B cell (primary cell): ENCODE data around the gene TMEM163. TPM values are rescaled to one million over a fixed set of nuclear protein-coding genes. Genes with fewer than 3 reads are reported as not detected.

Source experiments
- ATAC-seq: fragments of 200-7000 bp; cut with Tn5 transposase; one replicate; pipeline ENCODE4 v1.10.0; 2021; ENCODE audit warnings: low read depth, mild to moderate bottlenecking, moderate number of reproducible peaks, moderate library complexity
- CTCF ChIA-PET: fragments of 350-600 bp; sonication (Branson Sonifier 250); formaldehyde crosslinking; loops from one replicate; lab custom pipeline; 2021; ENCODE audit warnings: antibody characterized with exemption, inconsistent platforms; lab: Charles Lee
- POLR2A ChIA-PET: fragments of 350-600 bp; sonication (Branson Sonifier 250); formaldehyde crosslinking; loops from one replicate; lab custom pipeline; 2021; ENCODE audit warnings: antibody characterized with exemption; lab: Charles Lee
- DNase-seq: peaks from one replicate; pipeline ENCODE4 v3.0.0; 2013
- H2AFZ ChIP-seq: 2 replicates; pipeline ENCODE4 v1.6.1; 2012; ENCODE audit warnings: mild to moderate bottlenecking, low read depth, low read length; ENCODE audit not compliant: insufficient read depth, poor library complexity, severe bottlenecking
- H3K27ac ChIP-seq, 2 donors: 1 replicate in 1 of 2; 2 replicates in 1 of 2; pipeline ENCODE4 v1.5.1; 2012 to 2013; ENCODE audit warnings: low read length in 2 of 2, mild to moderate bottlenecking in 2 of 2, moderate library complexity in 1 of 2
- H3K27me3 ChIP-seq, 4 experiments: fragments of 200-600 bp in 1 of 4; sonication (generic) in 1 of 4; replicated peaks in 1 of 4; 1 replicate in 2 of 4; 2 replicates in 2 of 4; pipeline versions ENCODE4 v1.6.1 to v1.7.0; 2013 to 2016; ENCODE audit warnings: low read length in 3 of 4, mild to moderate bottlenecking in 2 of 4, mixed read lengths in 1 of 4, moderate library complexity in 1 of 4; ENCODE audit not compliant: insufficient read depth in 4 of 4, control insufficient read depth in 3 of 4; ENCODE audit errors: control extremely low read depth in 1 of 4
- H3K36me3 ChIP-seq, 2 experiments: replicated peaks in 1 of 2; 1 replicate in 1 of 2; 2 replicates in 1 of 2; pipeline versions ENCODE4 v1.6.1 to v1.7.1; 2013; ENCODE audit warnings: low read length in 1 of 2; ENCODE audit not compliant: insufficient read depth in 2 of 2, control insufficient read depth in 1 of 2; ENCODE audit errors: control extremely low read depth in 1 of 2, extremely low read depth in 1 of 2
- H3K4me1 ChIP-seq, 2 donors: fragments of 200-600 bp in 1 of 2; sonication (generic) in 1 of 2; 1 replicate in 1 of 2; 2 replicates in 1 of 2; pipeline versions ENCODE4 v1.5.1 to v1.6.1; 2013 to 2017; ENCODE audit warnings: low read length in 2 of 2; ENCODE audit not compliant: control insufficient read depth in 2 of 2, insufficient read depth in 2 of 2
- H3K4me2 ChIP-seq: replicated peaks from 2 replicates; pipeline ENCODE3; 2012; ENCODE audit warnings: mild to moderate bottlenecking, low read depth, low read length; ENCODE audit not compliant: poor library complexity, severe bottlenecking
- H3K4me3 ChIP-seq, 5 experiments: fragments of 200-600 bp in 1 of 5; sonication (generic) in 1 of 5; 1 replicate in 3 of 5; 2 replicates in 2 of 5; pipeline versions ENCODE4 v1.5.1 to v1.7.0; 2011 to 2016; ENCODE audit warnings: low read length in 4 of 5, mild to moderate bottlenecking in 4 of 5, low read depth in 2 of 5, control low read depth in 1 of 5, moderate library complexity in 1 of 5; ENCODE audit not compliant: insufficient read depth in 1 of 5; ENCODE audit errors: control extremely low read depth in 1 of 5, extremely low read depth in 1 of 5
- H3K79me2 ChIP-seq: fragments of 200-600 bp; sonication (generic); one replicate; pipeline ENCODE4 v1.6.0; 2016; ENCODE audit warnings: low read length; ENCODE audit not compliant: control insufficient read depth, insufficient read depth
- H3K9ac ChIP-seq: fragments of 200-600 bp; sonication (generic); 2 replicates; pipeline ENCODE4 v1.6.1; 2017; ENCODE audit warnings: mild to moderate bottlenecking, low read length, moderate library complexity
- H3K9me3 ChIP-seq, 3 donors: one replicate each; pipeline versions ENCODE4 v1.6.1 to v1.7.1; 2013; ENCODE audit warnings: low read length in 2 of 3; ENCODE audit not compliant: control insufficient read depth in 2 of 3, insufficient read depth in 1 of 3; ENCODE audit errors: control extremely low read depth in 1 of 3
- H4K20me1 ChIP-seq: 2 replicates; pipeline ENCODE4 v1.6.0; 2012; ENCODE audit warnings: mild to moderate bottlenecking, low read length; ENCODE audit not compliant: insufficient read depth, control insufficient read depth, poor library complexity, severe bottlenecking
- H3K27ac Mint-ChIP-seq: one replicate; pipeline ENCODE4 v1.8.0; 2021; ENCODE audit warnings: mixed read lengths
- H3K27me3 Mint-ChIP-seq: one replicate; pipeline ENCODE4 v1.8.0; 2021; ENCODE audit warnings: mixed read lengths
- H3K4me1 Mint-ChIP-seq: one replicate; pipeline ENCODE4 v1.8.0; 2021; ENCODE audit warnings: mixed read lengths
- H3K4me3 Mint-ChIP-seq: one replicate; pipeline ENCODE4 v1.8.0; 2021; ENCODE audit warnings: mixed read lengths
- H3K9me3 Mint-ChIP-seq: one replicate; pipeline ENCODE4 v1.8.0; 2022; ENCODE audit warnings: mixed read lengths; ENCODE audit not compliant: insufficient read depth
- EZH2 ChIP-seq: IDR thresholded peaks from 2 replicates; pipeline ENCODE4 v1.6.1; 2012; ENCODE audit warnings: borderline replicate concordance, low read depth, mild to moderate bottlenecking, moderate library complexity, low read length; ENCODE audit not compliant: insufficient read depth, poor library complexity, severe bottlenecking
- WGBS: methylation state at CpG from one replicate; pipeline ENCODE4 v1.1.5; 2013; ENCODE audit warnings: missing lambda C conversion rate; ENCODE audit not compliant: insufficient coverage; 5-methylcytosine and 5-hydroxymethylcytosine counted together
- intact Hi-C: fragments of 100-400 bp; cut with micrococcal nuclease; formaldehyde crosslinking; loops from one replicate; pipeline ENCODE4 v1.10.0; 2022
- polyA plus RNA-seq: library from polyadenylated mRNA; depleted of rRNA; stranded (reverse); fragments of >200 nt; gene quantifications from 2 replicates; pipeline ENCODE4 v1.2.3, GENCODE V29; 2012
- total RNA-seq, 2 donors: library from RNA; stranded (reverse); fragments of 120-200 nt in 1 of 2; gene quantifications; 1 replicate in 1 of 2; 2 replicates in 1 of 2; pipeline versions ENCODE4 v1.2.3 to v1.2.4, GENCODE V29; 2013 to 2022
- TF ChIP-seq, protein P1 (sequence below): fragments of 200-600 bp; IDR thresholded peaks from one replicate; pipeline ENCODE4 v1.8.0; 2022; ENCODE audit warnings: antibody characterized with exemption, mild to moderate bottlenecking

Gene TMEM163
- total and polyA plus RNA-seq, 2 donors (not counting 1 experiment from before 2014, with no cell fraction given): 2.6 to 5.6 TPM

DNA sequence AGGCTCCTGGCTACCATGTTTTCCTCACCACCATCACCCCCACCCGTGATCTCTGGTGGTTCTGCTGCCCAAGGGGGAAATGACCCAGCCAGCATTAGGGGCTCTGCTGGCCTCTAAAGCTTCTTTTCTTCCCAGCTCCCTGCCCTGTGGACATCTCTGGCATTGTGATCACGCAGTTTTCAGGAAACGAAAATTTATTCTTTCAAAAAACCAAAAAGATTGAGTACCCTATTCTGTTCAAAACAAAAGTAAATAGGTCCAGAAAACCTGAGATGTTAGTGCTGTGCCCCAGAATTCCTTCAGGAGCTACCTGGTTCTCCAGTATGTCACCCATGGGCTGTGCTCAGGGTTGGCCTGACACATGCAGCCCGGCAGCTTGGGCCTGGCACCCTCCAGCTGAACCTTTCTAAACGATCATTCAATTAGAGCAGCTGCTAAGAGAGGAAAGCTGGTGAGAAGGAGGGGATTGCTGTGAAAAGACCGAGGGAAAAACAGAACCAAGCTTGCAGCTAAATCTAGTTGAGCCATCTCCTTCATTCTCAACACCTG, 307.4 kb downstream of the TMEM163 start:
- Mint-ChIP-seq H3K27me3 (no peaks in the 10 kb centered on the region), H3K27ac (peak overlapping the region; percentile 86), H3K4me3 (peak overlapping the region; percentile 59), H3K9me3 (no peaks in the 10 kb centered on the region), H3K4me1 (peaks cover 55% of the 10 kb centered on the region)
- CTCF ChIA-PET: interaction anchor here (0.5 to 9.7 kb wide), 79 partner anchors 8 to 567 kb away, joined by 3 to 398 read pairs (median 5); partner anchors contain the start of gene MGAT5
- H3K36me3 ChIP-seq: peaks cover 0 to 49% of the 10 kb centered on the region in 2 experiments
- peak overlapping the region; percentile 54 for H3K4me2 ChIP-seq
- peak overlapping the region; percentile 64 to 74 for H3K27ac ChIP-seq
- TF ChIP-seq, protein P1, sequence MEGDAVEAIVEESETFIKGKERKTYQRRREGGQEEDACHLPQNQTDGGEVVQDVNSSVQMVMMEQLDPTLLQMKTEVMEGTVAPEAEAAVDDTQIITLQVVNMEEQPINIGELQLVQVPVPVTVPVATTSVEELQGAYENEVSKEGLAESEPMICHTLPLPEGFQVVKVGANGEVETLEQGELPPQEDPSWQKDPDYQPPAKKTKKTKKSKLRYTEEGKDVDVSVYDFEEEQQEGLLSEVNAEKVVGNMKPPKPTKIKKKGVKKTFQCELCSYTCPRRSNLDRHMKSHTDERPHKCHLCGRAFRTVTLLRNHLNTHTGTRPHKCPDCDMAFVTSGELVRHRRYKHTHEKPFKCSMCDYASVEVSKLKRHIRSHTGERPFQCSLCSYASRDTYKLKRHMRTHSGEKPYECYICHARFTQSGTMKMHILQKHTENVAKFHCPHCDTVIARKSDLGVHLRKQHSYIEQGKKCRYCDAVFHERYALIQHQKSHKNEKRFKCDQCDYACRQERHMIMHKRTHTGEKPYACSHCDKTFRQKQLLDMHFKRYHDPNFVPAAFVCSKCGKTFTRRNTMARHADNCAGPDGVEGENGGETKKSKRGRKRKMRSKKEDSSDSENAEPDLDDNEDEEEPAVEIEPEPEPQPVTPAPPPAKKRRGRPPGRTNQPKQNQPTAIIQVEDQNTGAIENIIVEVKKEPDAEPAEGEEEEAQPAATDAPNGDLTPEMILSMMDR: no peak
- no peak for TF ChIP-seq EZH2
- no peaks in the 10 kb centered on the region for H3K27me3 ChIP-seq
- H3K9ac ChIP-seq: peak overlapping the region; percentile 29
- peaks cover 30% of the 10 kb centered on the region for H4K20me1 ChIP-seq
- peaks cover 45 to 55% of the 10 kb centered on the region in 2 donors for H3K4me1 ChIP-seq
- WGBS: 93% methylated on average over 3 of the region's 6 CpGs
- peak overlapping the region; percentile 50 for H2AFZ ChIP-seq
- peak overlapping the region in 2 of 5 experiments; percentile 6 to 18 for H3K4me3 ChIP-seq
- POLR2A ChIA-PET: interaction anchor here (0.5 to 1.6 kb wide), 5 partner anchors 151 to 525 kb away, joined by 3 to 23 read pairs (median 4); no protein-coding TSS in a partner anchor
- intact Hi-C loops: loop anchor here (1.0 to 5.0 kb wide), 2 partner anchors 204 to 230 kb away; no protein-coding TSS in a partner anchor
- peaks cover 49% of the 10 kb centered on the region for H3K79me2 ChIP-seq
- no peak for ATAC-seq
- peak; percentile 15 for DNase-seq
- no peaks in the 10 kb centered on the region for H3K9me3 ChIP-seq

DNA sequence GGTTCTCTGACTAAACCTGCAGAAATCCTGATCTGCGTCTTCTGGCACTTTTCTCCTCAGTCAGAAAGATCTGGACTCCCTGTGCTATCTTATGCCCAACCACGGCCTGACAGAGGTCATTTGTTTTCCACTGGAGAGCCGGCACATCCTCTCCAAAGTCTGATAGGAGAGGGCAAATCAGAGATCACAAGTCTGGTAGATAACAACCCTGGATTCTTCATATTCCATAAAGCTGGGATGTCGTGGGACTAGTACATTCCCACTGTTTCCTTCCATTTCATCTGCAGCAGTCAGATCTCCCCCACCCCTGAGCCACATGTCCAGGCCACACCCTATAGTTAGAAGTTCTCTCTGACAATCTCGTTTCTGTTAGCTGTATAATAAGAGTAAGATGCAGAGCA, 308.0 kb downstream of the TMEM163 start:
- peaks cover 49% of the 10 kb centered on the region for H3K79me2 ChIP-seq
- CTCF ChIA-PET: interaction anchor here (0.7 to 9.7 kb wide), 41 partner anchors 10 to 566 kb away, joined by 3 to 398 read pairs (median 9); partner anchors contain the start of gene MGAT5
- TF ChIP-seq, protein P1: no peak
- Mint-ChIP-seq H3K4me3 (no peak overlapping the region), H3K27me3 (no peaks in the 10 kb centered on the region), H3K27ac (peak overlapping the region; percentile 86), H3K4me1 (peaks cover 58% of the 10 kb centered on the region), H3K9me3 (no peaks in the 10 kb centered on the region)
- peak overlapping the region; percentile 64 to 74 for H3K27ac ChIP-seq
- H4K20me1 ChIP-seq: peaks cover 34% of the 10 kb centered on the region
- peak overlapping the region; percentile 54 for H3K4me2 ChIP-seq
- no peaks in the 10 kb centered on the region for H3K9me3 ChIP-seq
- H3K27me3 ChIP-seq: no peaks in the 10 kb centered on the region
- H2AFZ ChIP-seq: no peak overlapping the region
- WGBS: 88% methylated on average over 3 of the region's 5 CpGs
- H3K36me3 ChIP-seq: peaks cover 0 to 54% of the 10 kb centered on the region in 2 experiments
- peaks cover 45 to 55% of the 10 kb centered on the region in 2 donors for H3K4me1 ChIP-seq
- H3K9ac ChIP-seq: peak overlapping the region; percentile 29
- no peak for ATAC-seq
- intact Hi-C loops: loop anchor here (1.0 to 5.0 kb wide), 2 partner anchors 204 to 230 kb away; no protein-coding TSS in a partner anchor
- no peak for DNase-seq
- POLR2A ChIA-PET: interaction anchor here (1.6 kb wide), 2 partner anchors 292 to 524 kb away, joined by 4 to 23 read pairs; no protein-coding TSS in a partner anchor
- H3K4me3 ChIP-seq: no peak overlapping the region
